ENCODE data around the gene GZMM.

GZMM gene

DNA sequence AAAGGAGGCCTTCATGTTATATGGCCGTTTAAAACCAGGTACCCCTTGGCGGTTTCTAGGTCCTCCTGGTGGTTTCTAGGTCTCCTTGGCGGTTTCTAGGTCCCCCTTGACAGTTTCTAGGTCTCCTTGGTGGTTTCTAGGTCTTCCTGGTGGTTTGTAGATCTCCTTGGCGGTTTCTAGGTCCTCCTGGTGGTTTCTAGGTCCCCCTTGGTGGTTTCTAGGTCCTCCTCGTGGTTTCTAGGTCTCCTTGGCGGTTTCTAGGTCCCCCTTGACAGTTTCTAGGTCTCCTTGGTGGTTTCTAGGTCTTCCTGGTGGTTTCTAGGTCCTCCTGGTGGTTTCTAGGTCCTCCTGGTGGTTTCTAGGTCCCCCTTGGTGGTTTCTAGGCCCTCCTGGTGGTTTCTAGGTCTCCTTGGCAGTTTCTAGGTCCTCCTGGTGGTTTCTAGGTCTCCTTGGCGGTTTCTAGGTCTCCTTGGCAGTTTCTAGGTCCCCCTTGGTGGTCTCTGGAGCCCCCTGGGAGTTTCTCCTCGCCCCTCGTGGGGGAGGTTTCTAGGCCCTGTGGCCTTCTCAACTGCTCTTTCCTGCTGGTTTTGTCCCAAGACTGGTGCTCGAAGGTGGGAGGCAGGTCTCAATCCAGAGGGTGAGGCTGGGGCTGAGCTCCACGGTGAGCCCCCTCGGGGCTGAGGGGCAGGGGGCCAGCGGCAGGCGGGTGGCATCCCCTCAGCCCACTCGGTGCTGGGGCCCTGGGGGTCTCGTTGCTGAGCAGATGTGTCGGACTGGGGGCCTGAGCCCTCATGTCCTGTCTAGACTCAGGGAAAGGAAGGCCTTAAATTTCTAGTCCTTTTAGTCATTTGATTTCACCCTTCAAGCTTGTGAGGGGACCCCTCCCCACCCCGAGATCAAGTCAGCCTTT is 53.8 kb downstream of the GZMM start:
- no peak for DNase-seq (ENCODE audit: low read depth in 2 of 2)
